NCI-H2107 treated with DMSO at 0.1 percent for 48 hours (cell line): Measurements from ENCODE around the gene STIMATE.

Source experiments
- DNase-seq: peaks from one replicate; lab custom pipeline; 2025; ENCODE audit not compliant: unreplicated experiment; lab: John Stamatoyannopoulos, UW

Gene STIMATE

DNA sequence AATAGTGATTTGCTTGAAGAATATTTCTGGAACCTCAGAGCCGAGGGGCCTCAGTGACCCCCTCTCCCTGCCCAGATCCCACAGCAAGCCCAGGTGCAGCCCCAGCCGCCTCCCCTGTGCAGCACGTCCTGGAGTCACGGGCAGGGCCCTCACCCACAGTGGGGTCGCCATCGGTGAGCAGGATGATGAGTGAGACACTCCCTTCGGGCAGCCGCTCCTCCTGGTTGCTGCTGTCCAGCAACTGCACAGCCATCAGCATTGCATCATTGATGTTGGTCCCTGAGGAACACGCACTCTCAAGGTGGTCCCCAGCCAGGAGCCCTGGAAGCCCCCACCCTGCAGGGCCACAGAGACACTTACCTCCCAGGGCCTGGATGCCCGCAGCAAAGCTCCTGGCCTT is 73.3 kb downstream of the STIMATE start:
- no peak for DNase-seq

DNA sequence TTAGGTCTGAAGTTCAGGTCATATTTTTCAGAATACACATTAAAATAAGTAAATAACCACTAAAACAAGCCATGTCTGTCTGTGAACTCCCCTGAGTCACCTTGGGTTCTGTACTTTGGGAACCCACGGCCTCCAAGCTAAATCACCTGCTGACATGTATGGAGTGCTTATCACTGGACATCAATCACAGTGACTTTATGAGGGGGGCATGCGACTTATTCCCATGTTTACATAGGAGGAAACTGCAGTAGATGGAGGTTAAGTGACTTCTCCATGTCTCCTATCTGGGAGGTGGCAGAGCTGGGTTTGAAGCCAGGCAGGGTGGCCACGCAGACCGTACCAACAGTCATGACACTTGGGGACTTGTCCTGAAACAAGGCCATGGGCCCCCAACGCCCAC is 75.0 kb downstream of the STIMATE start:
- no peak for DNase-seq

DNA sequence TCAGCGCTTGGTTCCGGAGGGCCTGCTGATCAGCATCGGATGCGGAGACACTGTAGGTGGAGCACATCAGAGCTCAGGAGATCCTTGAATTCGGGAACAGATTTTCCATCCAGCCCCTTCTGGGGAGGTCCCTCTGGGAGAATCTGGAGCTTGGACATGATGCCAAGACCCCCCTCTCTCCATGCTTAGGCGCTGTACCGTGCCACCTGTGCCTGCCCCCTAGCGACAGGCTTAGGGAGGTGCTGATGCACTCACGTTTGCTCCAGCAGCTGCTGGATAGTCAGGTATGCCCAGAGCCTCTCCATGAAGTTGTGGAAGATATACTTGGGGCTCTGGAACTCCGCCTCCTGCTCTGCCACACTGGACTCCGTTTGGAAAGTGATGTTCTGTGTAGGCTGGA is 76.6 kb downstream of the STIMATE start:
- DNase-seq: no peak

DNA sequence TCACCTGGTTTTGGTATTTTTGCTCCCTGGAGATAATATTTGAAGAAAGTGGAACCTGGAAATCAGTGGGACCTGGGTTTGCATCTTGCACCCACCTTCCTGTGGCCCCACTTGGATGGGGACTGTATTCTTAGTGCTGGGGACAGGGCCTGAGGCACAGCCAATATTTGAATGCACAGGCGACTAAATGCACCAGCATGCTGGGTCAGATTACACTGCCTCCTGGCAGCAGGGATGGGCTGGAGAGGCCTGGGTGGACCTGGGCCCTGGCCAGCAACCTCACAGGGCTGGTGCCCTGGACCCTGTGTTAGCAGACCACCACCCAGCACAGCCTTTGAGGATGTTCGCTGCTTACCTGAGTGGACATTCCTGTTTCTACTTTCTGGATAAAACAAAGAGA is 77.4 kb downstream of the STIMATE start:
- no peak for DNase-seq

DNA sequence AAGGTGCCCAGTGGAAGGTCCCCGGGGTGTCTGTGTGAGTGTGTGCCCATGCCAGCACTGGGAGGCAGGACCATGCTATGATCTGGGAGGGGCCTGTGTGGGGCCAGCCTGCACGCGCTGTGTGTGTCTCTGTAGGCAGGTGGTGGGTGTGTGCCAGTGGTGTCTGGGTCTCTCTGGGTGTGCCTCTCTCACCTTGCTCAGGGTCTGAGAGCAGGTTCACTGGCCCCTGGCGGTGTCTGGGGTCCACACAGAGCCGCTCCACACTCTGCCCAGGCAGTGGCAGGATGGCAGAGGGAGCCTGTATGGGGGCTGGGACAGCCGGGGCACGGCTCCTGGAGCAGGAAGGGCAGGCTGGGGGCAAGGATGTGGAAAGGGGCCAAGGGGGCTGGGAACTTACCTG is 79.5 kb downstream of the STIMATE start:
- no peak for DNase-seq

DNA sequence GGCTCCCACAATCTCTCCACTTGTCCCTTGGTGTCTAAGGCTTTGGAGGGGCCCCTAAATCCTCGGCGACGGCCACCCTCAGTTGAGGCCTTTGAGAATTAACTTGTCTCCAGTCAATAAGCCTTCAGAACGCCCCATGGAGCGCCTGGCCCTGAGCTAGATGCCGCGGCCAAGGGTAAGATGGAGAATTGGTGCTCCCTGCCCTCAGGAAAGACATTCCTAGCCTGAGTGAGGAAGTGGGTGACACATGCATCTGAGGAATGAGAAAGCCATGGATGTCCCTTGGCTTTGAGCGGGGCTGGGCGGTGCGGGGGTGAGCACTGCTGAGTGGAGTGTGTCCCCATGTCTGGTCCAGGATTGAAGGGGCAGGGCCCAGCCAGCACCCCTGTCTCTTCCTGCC is 80.1 kb downstream of the STIMATE start:
- DNase-seq: no peak

DNA sequence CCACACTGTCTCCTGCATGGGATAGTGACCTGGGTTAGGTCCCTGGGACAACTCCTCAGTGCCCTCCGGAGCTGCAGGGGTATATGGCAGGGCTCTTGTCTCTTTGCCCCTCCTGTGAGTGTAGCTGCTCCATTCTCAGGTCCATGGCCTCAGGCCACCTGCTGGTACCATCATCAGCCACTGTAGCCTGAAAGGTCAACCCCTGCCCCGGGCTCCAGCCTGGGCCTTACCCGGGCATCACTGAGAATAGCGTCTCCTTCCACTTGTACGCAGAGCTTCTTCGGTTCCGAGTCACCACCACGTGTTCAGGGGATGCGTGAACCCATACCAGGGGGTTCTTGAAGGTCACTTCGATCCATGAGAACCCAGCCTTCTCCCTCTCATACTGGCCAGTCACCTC is 80.7 kb downstream of the STIMATE start:
- DNase-seq: no peak

DNA sequence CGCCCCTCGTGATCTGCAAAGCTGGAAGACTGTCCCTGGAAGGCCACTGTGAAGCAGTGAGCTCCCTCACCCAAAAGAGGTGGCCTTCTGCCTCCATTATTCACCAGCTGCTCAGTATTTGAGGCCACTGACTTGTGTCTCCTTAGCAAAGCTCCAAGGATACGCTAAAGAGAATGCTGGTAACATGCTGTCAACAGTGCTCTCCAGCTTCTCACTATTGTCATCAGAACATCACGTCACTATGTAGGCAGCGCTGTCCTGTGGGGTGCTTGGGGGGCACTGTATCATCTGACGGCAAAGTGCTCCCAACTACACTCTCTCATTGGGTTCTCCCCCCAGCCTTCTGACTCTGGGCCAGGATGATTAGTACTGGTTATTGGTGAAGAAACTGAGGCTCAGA is 81.1 kb downstream of the STIMATE start:
- DNase-seq: no peak

DNA sequence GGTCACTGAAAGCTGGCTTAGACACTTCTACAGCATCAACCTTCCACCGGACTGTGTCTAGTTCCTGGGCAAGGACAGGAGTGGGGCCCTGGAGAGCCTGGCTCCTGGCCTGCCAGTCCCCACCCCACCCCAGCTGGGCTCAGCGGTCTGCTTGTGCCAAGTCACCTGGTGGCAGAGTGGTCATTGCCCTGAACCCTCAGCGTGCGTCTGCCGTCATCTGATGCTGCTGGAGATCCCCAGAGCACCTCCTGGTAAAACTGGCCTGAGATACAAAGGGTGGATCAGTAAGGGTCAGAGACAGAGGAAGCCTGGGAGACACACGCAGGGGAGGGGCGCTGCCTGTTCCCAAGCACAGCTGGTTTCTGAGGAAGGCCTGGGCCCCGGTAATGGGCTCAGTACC is 83.5 kb downstream of the STIMATE start:
- no peak for DNase-seq

DNA sequence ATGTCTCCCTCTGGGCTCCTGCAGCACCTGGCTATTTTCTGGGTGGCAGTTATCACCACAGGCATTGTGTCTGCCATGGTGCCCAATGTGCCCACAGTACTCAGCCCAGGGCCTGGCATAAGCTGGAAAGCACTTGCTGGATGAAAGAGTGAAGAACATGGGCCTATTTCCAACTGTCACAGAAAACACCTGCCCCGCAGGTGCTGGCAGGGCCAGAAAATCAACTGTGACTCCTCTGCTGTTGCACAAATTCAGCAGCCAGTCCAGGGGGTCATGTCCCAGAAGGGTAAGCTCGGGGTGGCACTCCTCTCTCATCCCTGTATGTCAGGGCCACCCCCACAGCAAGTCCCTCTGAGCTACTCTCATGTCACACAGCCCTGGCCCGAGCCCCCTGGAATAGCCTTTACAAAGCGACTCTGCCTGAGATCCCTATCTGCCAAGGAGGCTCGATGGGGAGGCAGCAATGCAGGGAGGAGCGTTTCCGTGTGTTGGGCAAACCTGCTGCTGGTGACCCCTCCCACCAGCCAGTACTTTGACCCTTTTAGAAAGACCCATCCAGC is 85.8 kb downstream of the STIMATE start:
- no peak for DNase-seq

DNA sequence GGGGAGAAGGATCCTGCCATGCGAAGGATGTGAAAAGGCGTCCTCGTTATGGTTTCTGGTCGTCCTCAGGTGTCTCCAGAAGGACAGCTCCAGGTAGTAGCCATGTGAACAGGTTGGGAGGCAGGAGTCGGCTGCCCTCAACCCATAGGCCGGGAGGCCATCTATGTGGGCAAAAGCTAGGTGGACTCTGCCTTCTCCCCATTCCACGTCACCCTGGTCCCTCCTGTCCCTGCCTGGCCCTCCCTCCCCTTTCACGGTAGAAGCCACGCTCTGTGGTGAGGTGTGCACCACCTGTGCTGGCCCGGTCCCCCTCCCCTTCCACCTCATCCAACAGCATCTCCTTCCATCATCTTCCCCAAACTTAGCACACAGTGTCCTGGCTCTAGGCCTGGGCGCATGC is 86.4 kb downstream of the STIMATE start:
- no peak for DNase-seq

DNA sequence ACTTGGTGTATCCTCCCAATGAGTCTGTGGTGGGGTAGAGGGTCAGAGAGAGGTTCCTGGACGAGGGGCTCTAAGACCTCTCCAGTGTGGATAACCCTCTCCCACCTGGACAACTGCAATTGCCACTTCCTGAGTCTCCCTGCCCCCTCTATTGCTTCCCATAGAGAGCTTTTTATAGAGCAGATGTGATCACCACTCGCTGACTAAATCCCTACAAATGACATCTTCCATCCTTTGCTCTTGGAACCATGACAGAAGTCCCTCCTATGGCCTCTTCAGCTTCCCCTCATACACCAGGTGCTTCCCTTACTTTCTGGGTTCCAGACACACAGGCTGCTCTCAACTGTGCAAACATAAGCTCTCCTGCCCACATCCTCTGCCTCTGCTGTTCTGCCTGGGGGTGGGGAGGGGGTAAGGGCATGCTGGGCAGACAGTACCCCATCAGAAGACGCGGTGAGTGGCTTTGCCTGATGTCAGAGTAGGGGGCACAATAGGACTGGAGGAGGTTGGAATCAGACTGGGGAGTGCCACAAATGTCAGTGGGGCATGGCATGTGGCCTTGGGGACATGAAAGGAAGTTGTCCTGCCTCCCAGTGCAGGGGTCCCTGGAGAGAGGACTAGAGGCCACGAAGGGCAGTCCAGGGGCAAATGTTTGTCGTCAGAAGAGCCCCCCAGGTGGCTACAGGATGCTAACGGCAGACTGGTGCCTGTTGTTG is 87.5 kb downstream of the STIMATE start:
- DNase-seq: no peak

DNA sequence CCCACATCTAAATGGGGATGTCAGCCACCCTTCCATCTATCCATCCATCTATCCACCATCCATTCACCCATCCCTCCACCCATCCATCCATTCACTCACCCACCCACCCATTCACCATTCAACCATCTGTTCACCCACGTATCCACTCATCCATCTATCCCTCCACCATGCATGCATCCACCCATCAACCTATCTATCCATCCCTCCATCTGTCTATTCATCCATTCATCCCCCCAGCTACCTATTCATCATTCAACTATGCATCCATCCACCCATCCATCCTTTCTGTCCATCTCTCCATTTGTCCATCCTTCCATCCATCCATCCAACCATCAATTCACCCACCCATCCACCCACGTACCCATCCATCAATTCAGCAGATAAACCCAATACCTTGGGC is 88.2 kb downstream of the STIMATE start:
- no peak for DNase-seq

DNA sequence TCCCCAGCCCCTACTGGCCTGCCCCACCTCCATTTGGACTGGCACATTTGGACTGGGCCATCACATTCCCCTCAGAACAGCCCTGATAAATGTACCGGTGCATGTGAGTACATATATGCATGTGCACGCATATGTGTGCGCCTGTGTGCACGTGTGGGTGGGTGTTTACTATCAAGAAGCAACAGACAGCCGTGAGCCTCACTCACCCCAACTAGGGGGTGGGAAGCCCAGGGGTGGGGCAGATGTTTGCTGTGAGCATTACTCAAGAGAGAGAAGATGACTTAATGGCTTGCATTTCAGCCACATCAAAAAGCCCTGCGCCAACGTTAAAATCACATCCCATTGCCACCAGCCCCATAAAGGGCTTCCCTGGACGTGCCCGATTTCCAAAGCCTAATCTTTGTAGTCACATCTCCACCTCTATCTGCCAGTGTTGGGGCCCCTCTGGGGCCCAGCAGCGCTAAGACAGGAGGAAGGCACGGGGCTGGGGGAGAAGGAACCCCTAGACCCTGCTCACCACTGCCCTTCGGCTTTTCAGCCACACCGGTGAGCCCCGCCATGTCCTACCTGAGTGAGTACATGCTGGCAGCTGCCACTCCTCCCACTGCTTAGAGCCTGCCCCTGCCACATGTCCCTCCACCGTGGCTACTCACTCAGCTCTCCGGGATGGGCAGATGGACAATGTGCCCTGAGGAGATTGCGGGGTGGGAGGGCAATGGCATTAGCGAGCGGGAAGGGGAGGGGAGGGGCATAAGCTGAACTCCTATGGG is 91.9 kb downstream of the STIMATE start:
- DNase-seq: no peak

DNA sequence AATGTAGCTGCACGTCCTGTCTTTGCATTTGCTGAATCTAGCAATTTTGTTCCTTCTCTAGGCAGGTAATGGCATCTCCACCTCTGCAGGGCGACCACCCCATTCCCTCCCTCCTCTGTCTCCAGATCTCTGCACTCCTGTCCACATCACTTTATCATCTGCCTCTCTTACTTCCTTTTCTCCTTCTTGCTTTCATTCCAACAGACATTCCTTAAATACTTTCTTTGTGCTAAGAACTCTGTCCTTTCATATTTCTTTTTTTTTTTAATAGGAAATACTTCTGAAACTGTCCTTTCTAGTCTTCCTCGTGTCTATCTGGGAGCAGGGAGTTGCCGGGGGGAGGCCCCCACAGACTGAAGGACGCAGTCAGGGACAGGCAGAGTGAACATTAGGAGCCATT is 95.5 kb downstream of the STIMATE start:
- DNase-seq: no peak

DNA sequence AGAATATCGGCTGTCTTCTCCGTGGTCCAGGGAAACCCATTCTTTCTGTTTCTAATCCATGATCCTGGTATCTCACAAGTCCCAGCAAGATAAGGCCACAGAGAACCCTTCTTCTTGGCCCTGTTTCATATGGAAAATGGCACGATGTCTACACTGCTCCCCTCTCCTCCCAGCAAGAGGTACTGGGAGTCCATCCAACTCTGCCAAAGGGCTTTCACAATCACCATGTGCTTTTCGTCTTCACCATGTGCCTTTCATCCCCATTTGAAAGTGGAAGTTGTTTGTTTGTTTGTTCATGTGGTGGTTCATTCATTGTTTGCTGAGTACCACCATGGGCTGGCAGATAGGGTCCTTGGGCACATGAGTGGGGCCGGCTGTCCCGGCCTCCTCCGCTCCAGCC is 97.3 kb downstream of the STIMATE start:
- DNase-seq: no peak

DNA sequence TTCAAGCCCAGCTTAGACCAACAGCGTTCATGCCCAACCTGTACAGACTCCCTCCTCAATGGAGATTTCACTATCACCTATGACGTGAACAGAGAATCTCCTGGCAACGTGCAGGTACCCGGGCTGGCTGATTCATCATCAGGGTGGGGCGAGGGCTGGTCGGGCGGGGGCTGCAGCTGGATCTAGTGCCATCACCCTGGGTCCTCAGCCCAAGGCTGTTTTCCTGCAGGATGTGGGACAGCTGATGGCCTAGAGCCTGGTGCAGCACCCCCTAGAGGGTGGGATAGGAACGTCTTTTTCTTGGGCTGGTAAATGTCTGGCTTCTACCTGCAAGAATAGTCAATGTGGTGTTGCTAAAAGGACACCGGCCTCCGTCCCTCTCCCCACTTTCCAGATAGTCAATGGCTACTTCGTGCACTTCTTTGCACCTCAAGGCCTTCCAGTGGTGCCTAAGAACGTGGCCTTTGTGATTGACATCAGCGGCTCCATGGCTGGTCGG is 98.3 kb downstream of the STIMATE start:
- no peak for DNase-seq

DNA sequence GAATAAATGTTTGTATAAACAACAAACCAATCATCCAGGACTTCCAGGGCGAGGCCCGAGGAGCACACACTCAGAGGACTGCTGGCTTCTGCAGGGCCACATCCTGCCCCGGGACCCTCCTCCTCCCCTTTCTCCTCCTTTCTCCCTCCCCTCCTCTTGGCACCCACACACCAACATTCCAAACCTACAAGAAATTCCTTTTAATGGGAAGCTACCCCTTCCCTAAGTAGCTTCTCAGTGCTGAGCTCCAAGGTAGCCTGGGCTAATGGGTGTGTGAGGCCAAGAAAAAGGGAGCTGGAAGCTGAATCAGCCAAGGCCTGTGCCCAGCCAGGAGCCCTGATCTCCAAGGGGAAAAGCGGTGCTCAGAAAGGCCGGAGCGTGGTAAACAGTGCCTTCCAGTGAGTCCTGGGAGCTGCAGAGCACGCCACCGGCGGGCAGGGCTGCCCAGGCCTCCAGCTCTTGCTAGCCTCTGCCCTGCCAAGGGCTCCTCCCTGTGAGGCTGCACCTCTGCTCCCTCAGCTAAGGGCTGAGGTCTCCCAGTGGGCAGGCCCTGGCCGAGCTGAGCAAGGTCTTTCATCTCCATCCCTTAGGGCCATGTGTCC is 98.9 kb downstream of the STIMATE start:
- DNase-seq: no peak

DNA sequence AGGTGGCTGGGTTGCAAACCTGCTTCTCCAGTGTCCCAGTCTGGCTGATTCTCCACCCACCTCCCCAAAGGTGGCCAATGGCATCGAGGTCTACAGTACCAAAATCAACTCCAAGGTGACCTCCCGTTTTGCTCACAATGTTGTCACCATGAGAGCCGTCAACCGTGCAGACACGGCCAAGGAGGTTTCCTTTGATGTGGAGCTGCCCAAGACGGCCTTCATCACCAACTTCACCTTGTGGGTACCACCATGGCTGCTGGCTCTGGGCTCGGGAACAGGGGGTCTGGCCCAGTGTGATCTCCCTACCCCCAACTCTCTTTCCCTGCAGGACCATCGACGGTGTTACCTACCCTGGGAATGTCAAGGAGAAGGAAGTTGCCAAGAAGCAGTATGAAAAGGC is 100.9 kb downstream of the STIMATE start:
- no peak for DNase-seq

DNA sequence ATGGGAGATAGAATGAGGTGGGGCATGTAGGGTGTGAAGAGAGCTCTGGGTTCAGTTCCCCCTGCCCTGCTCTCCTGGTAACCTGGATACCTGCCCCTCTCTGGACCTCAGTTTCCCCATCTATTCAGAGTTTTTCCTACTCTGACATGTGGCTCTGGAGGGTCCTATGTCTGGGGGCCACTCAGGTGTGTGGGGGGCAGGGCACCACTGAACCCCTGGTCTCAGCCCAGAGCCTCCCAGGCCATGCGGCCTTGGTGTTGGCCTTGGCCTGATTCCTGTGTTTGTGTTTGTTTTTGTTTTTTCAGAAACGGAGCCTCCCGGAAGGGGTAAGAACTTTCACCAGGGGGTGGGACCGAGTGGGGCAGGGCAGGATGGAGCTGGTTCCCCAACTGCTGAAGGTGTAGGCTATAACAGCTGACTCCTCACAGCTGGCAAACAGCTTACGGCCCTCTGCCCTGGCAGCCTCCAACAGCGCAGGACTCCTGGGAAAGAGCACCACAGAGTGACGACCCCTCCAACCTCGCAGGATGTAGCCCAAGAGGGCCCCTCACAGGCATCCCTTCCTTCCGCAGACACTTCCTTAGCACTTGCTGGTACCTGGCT is 101.9 kb downstream of the STIMATE start:
- DNase-seq: no peak

DNA sequence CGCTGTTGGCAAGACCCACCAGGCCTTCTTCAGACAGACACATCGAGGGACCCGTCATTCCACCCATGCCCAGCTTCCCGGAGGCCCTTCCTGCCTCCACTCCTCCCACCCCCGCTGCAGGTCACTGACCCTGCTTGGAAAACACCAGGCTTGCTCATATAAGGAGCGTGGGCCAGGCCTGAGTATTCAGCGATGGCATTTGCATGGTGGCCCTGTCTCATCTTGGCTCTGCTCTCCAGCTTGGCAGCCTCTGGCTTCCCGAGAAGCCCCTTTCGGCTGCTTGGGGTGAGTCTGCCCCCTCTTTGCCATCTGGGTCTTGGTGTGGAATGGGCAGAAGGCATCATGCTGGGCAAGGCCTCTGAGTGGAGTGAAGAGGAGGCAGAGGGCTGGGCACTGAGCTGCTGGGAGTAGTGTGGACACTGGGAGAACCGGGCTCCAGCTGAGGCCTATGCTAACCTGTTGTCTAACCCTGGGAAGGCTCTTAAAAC is 102.7 kb downstream of the STIMATE start, which contains the start of gene ITIH3:
Gene ITIH3, plus strand, starts transcription at position 185 of the 488 bp plus-strand sequence. Its CDS starts 8 bp downstream, at position 193.
- no peak for DNase-seq
